Epidermal melanocyte (primary cell): ENCODE results near the gene TADA2A.
"Not testable (repeated sequence)": the region's sequence is repeated elsewhere in the genome, so short reads cannot be mapped to it uniquely, and the experiment has no call there.

ENCODE experiments used
- DNase-seq: peaks from one replicate; pipeline ENCODE4 v3.0.0; 2011; ENCODE audit warnings: low spot score; ENCODE audit not compliant: insufficient read length

The TADA2A gene

GRCh38 chr17:37490638-37491614 lies 84.2 kb downstream of the TADA2A start:
- DNase-seq: peak; percentile 42

DNA sequence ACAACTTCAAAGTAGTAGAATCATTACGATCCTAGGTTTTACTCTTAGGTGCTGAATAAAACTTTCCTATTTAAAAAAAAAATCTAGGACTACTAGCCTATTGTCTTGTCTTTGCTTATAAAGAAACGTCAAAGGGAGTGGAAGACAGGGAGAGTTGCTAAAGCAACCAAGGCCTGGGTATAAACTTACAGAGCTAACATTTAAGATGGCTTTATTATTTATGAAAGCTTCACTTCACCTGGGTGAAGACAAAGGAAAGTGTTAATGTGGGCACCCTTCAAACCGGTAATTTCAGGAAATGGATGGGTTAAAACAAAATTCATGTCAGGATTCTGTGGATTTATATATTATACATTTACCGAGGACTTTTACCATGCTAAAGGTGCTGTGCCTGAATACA lies 85.5 kb downstream of the TADA2A start:
- DNase-seq: no peak

- DNase-seq: peak; percentile 42
Observed at GRCh38 chr17:37493249-37494027, 86.8 kb downstream of the TADA2A start.

DNA sequence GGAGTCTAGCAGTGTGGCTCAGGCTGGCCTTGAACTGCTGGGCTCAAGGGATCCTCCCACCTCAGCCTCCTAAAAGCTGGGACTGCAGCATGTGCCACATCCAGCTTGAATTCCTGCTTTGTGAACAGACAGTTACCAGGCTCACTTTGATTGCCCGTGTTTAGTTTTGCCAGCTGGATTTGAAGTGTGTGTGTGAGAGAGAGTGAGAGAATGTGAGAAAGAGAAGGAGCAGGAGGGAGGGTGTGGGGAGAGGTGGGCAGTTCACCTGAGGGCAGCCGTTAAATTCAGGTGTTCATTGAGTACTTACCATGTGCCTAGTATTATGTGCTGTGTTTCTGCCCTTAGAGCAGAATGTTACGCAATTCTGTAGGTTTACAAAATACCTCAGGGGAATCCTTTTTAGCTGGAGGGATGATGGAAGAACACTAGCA lies 87.7 kb downstream of the TADA2A start:
- no peak for DNase-seq

- no peak for DNase-seq
Observed at GRCh38 chr17:37494971-37495370, 88.3 kb downstream of the TADA2A start.

DNA sequence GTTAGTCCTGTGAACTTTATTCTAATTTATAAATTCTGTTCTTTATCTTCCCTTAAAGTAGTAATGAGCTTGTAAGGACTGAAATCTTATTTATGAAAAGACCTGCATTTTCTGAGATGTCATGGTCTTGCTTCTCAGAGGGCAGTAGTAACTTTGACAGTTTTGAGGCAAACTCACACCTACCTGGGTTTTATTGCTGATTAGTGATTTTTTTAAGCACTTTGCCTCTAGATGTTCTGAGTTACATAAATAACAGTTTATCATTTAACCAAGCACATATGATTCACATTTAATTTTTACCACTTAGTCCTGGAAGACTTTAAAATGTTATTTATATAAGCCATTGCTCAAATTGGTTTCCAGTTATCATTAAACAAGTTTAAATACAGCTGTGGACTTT lies 93.7 kb downstream of the TADA2A start:
- DNase-seq: no peak

- DNase-seq: no peak
Observed at GRCh38 chr17:37502009-37502936, 95.6 kb downstream of the TADA2A start.

- no peak for DNase-seq
Observed at GRCh38 chr17:37503148-37503547, 96.5 kb downstream of the TADA2A start.

DNA sequence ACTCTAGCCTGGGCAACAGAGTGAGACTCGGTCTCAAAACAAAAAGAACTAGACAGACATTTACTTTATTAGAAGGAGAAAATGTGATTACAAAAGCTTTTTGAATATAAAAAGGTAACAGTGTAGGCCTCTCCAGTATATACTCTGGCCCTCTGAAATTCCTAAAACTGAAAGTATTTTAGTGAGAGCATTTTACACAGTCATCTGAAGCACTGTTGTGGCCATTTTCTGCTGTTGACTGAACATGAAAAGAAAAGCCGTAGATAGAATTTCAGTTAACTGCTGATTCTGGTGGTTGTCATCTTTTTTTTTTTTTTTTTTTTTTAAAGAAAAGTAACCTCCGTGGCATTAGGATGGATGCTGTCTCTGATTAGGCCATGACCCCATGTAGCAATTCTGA lies 98.6 kb downstream of the TADA2A start:
- DNase-seq: no peak

GRCh38 chr17:37506678-37507077 lies 100.0 kb downstream of the TADA2A start:
- DNase-seq: no peak

DNA sequence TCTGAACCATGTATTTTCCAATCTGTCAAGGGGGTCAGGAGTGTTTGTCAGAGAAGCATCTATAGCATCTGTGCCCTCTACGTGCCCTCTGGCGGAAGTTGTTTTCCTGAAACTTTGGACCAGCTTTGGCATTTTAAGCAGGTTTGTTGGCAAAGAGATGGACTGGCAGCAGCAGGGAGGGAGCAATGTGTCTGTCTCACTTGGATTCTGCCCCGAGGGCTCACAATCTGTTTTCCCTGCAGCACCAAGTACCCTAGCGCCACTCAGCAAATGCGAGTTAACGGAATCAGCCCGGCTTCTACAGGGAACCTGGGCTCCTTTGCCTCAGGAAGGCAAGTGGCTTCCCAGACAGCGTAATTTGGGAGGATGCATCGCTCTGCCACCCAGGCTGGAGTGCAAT lies 100.4 kb downstream of the TADA2A start:
- DNase-seq: no peak

DNA sequence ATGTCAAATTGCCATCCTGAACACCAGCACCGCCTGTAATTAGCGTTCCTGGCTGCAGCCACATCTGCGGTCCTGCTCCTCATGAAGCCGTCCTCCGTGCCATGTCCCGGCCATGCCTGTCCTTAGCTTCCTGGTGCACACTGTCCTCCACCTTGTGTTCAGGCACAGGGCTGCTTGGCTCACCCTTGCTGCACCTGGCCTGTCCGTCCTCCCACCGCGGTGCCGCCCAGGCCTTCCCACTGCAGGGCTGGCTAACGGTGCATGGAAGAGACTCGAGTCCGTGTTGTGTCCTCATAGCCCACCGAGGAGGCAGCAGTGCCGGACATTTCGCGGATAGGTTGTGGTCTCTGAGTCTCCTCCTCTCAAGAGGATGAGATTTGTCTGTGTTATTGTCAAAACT lies 103.4 kb downstream of the TADA2A start:
- no peak for DNase-seq

DNA sequence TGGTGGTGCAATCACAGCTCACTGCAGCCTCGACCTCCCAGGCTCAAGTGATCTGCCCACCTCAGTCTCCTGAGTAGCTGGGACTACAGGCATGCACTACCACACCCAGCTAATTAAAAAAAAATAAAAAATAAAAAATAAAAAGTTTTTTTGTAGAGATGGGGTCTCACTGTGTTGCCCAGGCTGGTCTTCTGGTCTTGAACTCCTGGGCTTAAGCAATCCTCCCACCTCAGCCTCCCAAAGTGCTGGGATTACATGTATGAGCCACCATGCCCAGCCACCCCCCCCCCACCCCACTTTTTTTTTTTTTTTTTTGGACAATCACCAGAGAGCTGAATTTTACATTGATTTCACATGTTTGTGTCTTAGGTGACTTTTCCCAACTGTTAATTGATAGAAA lies 105.0 kb downstream of the TADA2A start:
- DNase-seq: not testable (repeated sequence)

DNA sequence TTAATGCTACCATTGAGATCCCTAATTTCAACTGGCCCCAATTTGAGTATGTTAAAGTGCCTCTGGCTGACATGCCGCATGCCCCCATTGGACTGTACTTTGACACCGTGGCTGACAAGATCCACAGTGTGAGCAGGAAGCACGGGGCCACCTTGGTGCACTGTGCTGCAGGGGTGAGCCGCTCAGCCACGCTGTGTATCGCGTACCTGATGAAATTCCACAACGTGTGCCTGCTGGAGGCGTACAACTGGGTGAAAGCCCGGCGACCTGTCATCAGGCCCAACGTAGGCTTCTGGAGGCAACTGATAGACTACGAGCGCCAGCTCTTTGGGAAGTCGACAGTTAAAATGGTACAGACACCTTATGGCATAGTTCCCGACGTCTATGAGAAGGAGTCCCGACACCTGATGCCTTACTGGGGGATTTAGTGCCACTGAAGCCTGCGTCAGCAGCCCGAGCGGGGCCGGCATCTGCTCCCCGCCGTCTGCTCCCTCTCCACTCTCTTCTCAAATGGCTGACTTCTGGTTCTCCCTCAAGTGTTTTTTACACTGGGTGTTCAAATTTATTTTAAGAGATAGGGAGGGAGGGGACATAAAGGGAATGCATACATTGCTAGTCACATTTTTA lies 105.9 kb downstream of the TADA2A start:
- no peak for DNase-seq

DNA sequence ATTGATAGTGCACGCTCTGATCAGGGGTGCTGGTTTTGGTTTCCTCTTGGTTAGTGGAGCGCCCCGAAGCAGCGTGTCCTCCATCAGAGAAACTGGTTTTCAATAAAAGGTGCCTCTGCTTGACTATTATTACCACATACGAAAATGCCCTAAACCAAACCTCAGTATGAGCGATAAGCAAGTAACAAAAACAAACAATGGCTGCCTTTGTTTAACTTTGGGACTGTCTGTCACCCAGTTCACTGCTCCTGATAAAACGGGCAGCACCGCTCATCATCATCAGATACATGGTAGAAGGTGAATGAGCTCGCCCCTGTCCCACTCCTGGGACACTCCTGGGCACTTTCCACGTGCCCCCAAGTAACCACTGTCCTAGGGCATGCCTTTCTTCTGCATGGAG lies 107.0 kb downstream of the TADA2A start:
- no peak for DNase-seq

GRCh38 chr17:37516127-37516571 lies 109.5 kb downstream of the TADA2A start:
- no peak for DNase-seq

GRCh38 chr17:37517881-37518280 lies 111.2 kb downstream of the TADA2A start:
- DNase-seq: no peak

DNA sequence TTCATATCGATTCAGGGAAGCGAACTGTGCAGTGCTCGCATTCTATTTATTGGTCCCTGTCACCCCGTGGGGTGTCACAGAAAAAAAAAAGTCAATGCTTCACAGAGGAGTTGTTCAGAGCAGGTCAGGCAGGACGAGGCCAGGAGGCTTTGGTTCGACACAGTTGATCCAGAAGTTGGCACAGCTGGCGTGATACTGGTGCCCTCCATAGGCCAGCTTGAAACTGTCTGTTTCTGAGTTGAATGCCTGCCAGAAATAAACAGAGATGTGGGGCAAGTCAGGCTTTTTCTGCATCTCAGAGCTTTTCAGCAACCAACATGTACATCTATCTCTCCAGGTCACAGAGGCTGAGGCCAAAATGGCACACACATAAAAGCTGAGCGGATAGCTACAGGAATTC lies 112.1 kb downstream of the TADA2A start:
- DNase-seq: no peak

- no peak for DNase-seq
Observed at GRCh38 chr17:37519251-37519985, 112.7 kb downstream of the TADA2A start.

GRCh38 chr17:37520174-37520573 lies 113.5 kb downstream of the TADA2A start:
- DNase-seq: no peak
